GM12865 (cell line): ENCODE data around the gene TYW1.

Source experiments
- DNase-seq: peaks from one replicate; pipeline ENCODE4 v3.0.0; 2010; ENCODE audit warnings: low read depth
- H3K4me3 ChIP-seq: 2 replicates; pipeline ENCODE4 v1.5.1; 2011; ENCODE audit warnings: mild to moderate bottlenecking, low read depth, low read length, control low read depth
- TF ChIP-seq, protein P1 (sequence below): IDR thresholded peaks from 2 replicates; pipeline ENCODE4 v1.5.1; 2011; ENCODE audit warnings: low read length, control low read depth, low read depth, inconsistent platforms; ENCODE audit not compliant: insufficient read depth; ENCODE audit errors: missing control alignments

TYW1 gene

GRCh38 chr7:66996444-66997191 lies at the start of gene TYW1:
TSS of gene TYW1 (plus strand) at chr7:66996833. CDS start at chr7:66996979, 146 bp downstream.
- peak; percentile 98 for DNase-seq
- peak within 1 kb of the TSS; percentile 97 for H3K4me3 ChIP-seq

DNA sequence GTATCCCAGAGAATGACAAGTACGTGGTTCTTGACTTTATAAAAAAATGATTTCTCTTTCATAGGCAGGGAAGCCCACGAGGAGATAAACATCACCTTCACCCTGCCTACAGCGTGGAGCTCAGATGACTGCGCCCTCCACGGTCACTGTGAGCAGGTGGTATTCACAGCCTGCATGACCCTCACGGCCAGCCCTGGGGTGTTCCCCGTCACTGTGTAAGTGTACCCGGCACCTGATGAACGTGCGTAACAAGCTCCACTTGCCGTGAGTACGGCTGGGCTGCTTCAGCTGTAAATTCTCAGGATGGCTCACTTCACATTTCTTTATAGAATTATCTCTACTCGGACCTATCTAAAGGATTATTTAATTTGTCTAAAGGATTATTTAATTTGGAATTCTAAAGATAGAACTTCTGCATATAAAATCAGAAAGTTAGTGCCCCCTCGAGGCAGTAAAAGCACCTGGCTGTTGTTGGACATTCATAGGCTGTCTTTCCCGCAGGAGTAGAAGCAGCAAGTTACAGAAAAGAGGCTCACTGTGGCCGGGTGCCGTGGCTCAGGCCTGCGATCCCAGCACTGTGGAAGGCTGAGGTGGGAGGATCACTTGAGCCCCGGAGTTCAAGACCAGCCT lies 48.0 kb upstream of the TYW1 start:
- no peak for DNase-seq
- no peak overlapping the region for H3K4me3 ChIP-seq
- TF ChIP-seq, protein P1, sequence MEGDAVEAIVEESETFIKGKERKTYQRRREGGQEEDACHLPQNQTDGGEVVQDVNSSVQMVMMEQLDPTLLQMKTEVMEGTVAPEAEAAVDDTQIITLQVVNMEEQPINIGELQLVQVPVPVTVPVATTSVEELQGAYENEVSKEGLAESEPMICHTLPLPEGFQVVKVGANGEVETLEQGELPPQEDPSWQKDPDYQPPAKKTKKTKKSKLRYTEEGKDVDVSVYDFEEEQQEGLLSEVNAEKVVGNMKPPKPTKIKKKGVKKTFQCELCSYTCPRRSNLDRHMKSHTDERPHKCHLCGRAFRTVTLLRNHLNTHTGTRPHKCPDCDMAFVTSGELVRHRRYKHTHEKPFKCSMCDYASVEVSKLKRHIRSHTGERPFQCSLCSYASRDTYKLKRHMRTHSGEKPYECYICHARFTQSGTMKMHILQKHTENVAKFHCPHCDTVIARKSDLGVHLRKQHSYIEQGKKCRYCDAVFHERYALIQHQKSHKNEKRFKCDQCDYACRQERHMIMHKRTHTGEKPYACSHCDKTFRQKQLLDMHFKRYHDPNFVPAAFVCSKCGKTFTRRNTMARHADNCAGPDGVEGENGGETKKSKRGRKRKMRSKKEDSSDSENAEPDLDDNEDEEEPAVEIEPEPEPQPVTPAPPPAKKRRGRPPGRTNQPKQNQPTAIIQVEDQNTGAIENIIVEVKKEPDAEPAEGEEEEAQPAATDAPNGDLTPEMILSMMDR: no peak

DNA sequence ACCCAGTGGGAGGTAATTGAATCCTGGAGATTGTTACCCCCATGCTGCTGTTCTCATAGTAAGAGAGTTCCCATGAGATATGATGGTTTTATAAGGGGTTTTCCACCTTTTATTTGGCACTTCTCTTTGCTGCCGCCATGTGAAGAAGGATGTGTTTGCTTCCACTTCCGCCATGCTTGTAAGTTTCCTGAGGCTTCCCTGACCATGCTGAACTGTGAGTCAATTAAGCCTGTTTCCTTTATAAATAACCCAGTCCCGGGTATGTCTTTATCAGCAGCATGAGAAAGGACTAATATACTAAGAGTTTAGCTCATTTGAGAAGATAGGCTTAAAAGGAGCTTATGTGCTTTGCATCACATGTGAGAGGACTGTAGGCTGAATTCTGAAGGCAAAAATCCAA lies 46.3 kb upstream of the TYW1 start:
- no peak for DNase-seq

DNA sequence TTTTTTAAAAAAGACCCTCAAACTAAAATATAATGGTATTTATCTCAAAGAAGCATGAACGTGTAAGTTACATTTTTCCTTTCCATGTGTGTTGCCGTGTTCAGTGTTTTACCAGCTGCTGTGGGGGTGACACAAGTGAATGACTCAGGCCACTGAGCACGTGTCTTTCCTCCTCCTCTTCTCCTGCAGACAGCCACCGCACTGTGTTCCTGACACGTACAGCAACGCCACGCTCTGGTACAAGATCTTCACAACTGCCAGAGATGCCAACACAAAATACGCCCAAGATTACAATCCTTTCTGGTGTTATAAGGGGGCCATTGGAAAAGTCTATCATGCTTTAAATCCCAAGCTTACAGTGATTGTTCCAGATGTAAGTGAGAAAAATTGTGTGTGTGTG lies 45.9 kb upstream of the TYW1 start:
- DNase-seq: no peak
- TF ChIP-seq, protein P1: no peak
- no peak overlapping the region for H3K4me3 ChIP-seq

More for the DNA sequence above, 46.3 kb upstream of the TYW1 start:
- H3K4me3 ChIP-seq: no peak overlapping the region
- TF ChIP-seq, protein P1: no peak

GRCh38 chr7:66952343-66953043 lies 44.1 kb upstream of the TYW1 start:
- H3K4me3 ChIP-seq: no peak overlapping the region
- DNase-seq: no peak
- TF ChIP-seq, protein P1: no peak

DNA sequence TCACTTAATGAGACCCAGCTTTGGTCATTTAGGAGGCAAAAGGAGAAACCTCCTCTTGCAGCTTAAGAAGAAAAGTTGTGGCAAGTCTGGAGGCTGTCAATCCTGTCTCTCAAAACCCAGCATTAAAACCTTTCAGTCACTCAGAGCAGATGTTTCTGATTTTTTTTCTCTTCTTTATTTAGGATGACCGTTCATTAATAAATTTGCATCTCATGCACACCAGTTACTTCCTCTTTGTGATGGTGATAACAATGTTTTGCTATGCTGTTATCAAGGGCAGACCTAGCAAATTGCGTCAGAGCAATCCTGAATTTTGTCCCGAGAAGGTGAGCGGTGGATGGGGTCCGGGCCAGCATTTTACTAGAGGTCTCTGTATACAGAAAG lies 43.6 kb upstream of the TYW1 start:
- DNase-seq: no peak
- TF ChIP-seq, protein P1: no peak
- no peak overlapping the region for H3K4me3 ChIP-seq

DNA sequence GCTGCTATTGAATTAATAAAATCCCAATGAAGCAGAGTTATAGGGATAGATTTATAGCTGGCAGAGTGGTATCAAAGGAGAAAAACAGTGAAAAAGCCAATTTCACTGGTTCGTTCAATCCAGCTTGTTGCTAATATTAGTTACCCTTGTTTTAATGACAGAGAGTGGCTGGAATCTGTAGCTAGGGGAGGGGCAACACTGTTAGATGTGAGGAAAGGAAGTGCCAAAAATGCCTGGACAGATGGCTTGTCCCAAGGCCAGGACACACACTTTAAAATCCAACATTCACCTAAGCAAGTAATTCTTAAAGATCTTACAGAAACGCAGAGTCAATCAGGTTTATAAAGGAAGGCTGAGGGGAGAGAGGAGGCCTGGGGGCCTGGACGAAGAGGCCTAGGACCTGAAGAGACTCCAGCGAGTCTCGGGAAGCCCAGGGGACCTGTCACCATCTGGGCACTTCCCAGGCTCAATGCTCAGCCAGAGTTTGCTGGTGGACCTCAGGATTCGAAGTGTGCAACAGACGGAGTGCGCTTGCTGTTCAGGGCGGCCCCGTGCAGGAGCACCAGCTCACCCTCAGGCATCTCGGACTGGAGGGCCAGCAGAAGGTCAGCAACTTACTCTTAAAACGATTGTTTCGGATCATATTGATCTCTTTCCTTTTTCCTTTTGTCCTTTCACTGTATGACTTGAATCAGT lies 38.9 kb upstream of the TYW1 start:
- DNase-seq: no peak
- TF ChIP-seq, protein P1: no peak
- no peak overlapping the region for H3K4me3 ChIP-seq
